IPS-20b (cell line): ENCODE data around the gene WIPF2.

ENCODE experiments used
- H3K27ac ChIP-seq: one replicate; pipeline ENCODE4 v1.5.1; 2013; ENCODE audit warnings: low read length
- H3K27me3 ChIP-seq: 2 replicates; pipeline ENCODE4 v1.6.1; 2013; ENCODE audit warnings: mild to moderate bottlenecking, low read length, inconsistent platforms; ENCODE audit not compliant: insufficient read depth
- H3K36me3 ChIP-seq: 2 replicates; pipeline ENCODE4 v1.6.1; 2013; ENCODE audit warnings: low read depth, mild to moderate bottlenecking, inconsistent platforms, low read length, moderate library complexity; ENCODE audit not compliant: insufficient read depth
- H3K4me1 ChIP-seq: 2 replicates; pipeline ENCODE4 v1.6.1; 2013; ENCODE audit warnings: mild to moderate bottlenecking, control low read depth, inconsistent platforms, low read length, moderate library complexity; ENCODE audit not compliant: insufficient read depth
- H3K4me3 ChIP-seq: 2 replicates; pipeline ENCODE4 v1.5.1; 2013; ENCODE audit warnings: mild to moderate bottlenecking, low read length, inconsistent platforms
- H3K9ac ChIP-seq: 2 replicates; pipeline ENCODE4 v1.6.1; 2013; ENCODE audit warnings: low read depth, mild to moderate bottlenecking, inconsistent platforms, low read length, moderate library complexity
- H3K9me3 ChIP-seq: 2 replicates; pipeline ENCODE4 v1.6.1; 2013; ENCODE audit warnings: mild to moderate bottlenecking, low read depth, low read length, inconsistent platforms; ENCODE audit not compliant: insufficient read depth

The WIPF2 gene

GRCh38 chr17:40312131-40312731, 93.1 kb downstream of the WIPF2 start:
- Histone ChIP-seq H3K4me3 (no peak overlapping the region), H3K9ac (no peak overlapping the region), H3K27ac (no peak overlapping the region), H3K9me3 (no peaks in the 10 kb centered on the region), H3K36me3 (no peaks in the 10 kb centered on the region), H3K27me3 (peaks cover 21% of the 10 kb centered on the region), H3K4me1 (peaks cover 41% of the 10 kb centered on the region)

- Histone ChIP-seq H3K4me1 (peaks cover 36% of the 10 kb centered on the region), H3K27ac (no peak overlapping the region)
Observed at GRCh38 chr17:40312893-40313667, 94.0 kb downstream of the WIPF2 start.

GRCh38 chr17:40313668-40314583, 94.8 kb downstream of the WIPF2 start:
- H3K4me1 ChIP-seq = peaks cover 33% of the 10 kb centered on the region
- H3K9me3 ChIP-seq = no peaks in the 10 kb centered on the region
- H3K27me3 ChIP-seq = peaks cover 34% of the 10 kb centered on the region
- no peak overlapping the region for H3K9ac ChIP-seq
- H3K36me3 ChIP-seq = no peaks in the 10 kb centered on the region
- H3K4me3 ChIP-seq = no peak overlapping the region
- H3K27ac ChIP-seq = no peak overlapping the region

More at GRCh38 chr17:40312893-40313667, 94.0 kb downstream of the WIPF2 start:
- H3K36me3 ChIP-seq = no peaks in the 10 kb centered on the region
- no peaks in the 10 kb centered on the region for H3K9me3 ChIP-seq
- peaks cover 27% of the 10 kb centered on the region for H3K27me3 ChIP-seq
- no peak overlapping the region for H3K4me3 ChIP-seq
- no peak overlapping the region for H3K9ac ChIP-seq

- no peaks in the 10 kb centered on the region for H3K9me3 ChIP-seq
- no peak overlapping the region for H3K9ac ChIP-seq
- no peaks in the 10 kb centered on the region for H3K36me3 ChIP-seq
- no peak overlapping the region for H3K27ac ChIP-seq
- no peak overlapping the region for H3K4me3 ChIP-seq
- H3K27me3 ChIP-seq = peaks cover 40% of the 10 kb centered on the region
- H3K4me1 ChIP-seq = peaks cover 35% of the 10 kb centered on the region
Observed at GRCh38 chr17:40314584-40314956, 95.5 kb downstream of the WIPF2 start.

- no peaks in the 10 kb centered on the region for H3K36me3 ChIP-seq
- peaks cover 40% of the 10 kb centered on the region for H3K27me3 ChIP-seq
- H3K9me3 ChIP-seq = no peaks in the 10 kb centered on the region
- no peak overlapping the region for H3K27ac ChIP-seq
- no peak overlapping the region for H3K9ac ChIP-seq
- H3K4me3 ChIP-seq = no peak overlapping the region
- peaks cover 32% of the 10 kb centered on the region for H3K4me1 ChIP-seq
Observed at GRCh38 chr17:40315206-40315605, 96.1 kb downstream of the WIPF2 start.

GRCh38 chr17:40315678-40316570, 96.8 kb downstream of the WIPF2 start:
- peak overlapping the region; percentile 28; the same call in 1 of the 2 replicates for H3K9ac ChIP-seq
- peak overlapping the region; percentile 77 for H3K4me3 ChIP-seq
- H3K27ac ChIP-seq = no peak overlapping the region

GRCh38 chr17:40316571-40317344, 97.7 kb downstream of the WIPF2 start:
- Histone ChIP-seq H3K4me1 (peaks cover 32% of the 10 kb centered on the region), H3K4me3 (peak overlapping the region; percentile 77), H3K9ac (peak overlapping the region; percentile 65; the same call in 1 of the 2 replicates), H3K9me3 (no peaks in the 10 kb centered on the region), H3K36me3 (no peaks in the 10 kb centered on the region), H3K27me3 (peaks cover 40% of the 10 kb centered on the region), H3K27ac (no peak overlapping the region)

More at GRCh38 chr17:40315678-40316570, 96.8 kb downstream of the WIPF2 start:
- no peaks in the 10 kb centered on the region for H3K36me3 ChIP-seq
- H3K4me1 ChIP-seq = peaks cover 32% of the 10 kb centered on the region
- H3K9me3 ChIP-seq = no peaks in the 10 kb centered on the region
- H3K27me3 ChIP-seq = peaks cover 40% of the 10 kb centered on the region

GRCh38 chr17:40317345-40317873, 98.3 kb downstream of the WIPF2 start:
- H3K27me3 ChIP-seq = peaks cover 40% of the 10 kb centered on the region
- peak overlapping the region; percentile 65; the same call in 1 of the 2 replicates for H3K9ac ChIP-seq
- no peak overlapping the region for H3K27ac ChIP-seq
- no peaks in the 10 kb centered on the region for H3K36me3 ChIP-seq
- H3K4me1 ChIP-seq = peaks cover 35% of the 10 kb centered on the region
- no peaks in the 10 kb centered on the region for H3K9me3 ChIP-seq
- peak overlapping the region; percentile 77 for H3K4me3 ChIP-seq

GRCh38 chr17:40317880-40318829, 99.1 kb downstream of the WIPF2 start:
- H3K27ac ChIP-seq = no peak overlapping the region
- H3K4me1 ChIP-seq = peaks cover 36% of the 10 kb centered on the region
- H3K4me3 ChIP-seq = peak overlapping the region; percentile 81
- peak overlapping the region; percentile 83 for H3K9ac ChIP-seq
- no peaks in the 10 kb centered on the region for H3K9me3 ChIP-seq
- no peaks in the 10 kb centered on the region for H3K36me3 ChIP-seq
- H3K27me3 ChIP-seq = peaks cover 40% of the 10 kb centered on the region
